ENCODE measurements around the gene LRCH1. TPM values are rescaled to one million over a fixed set of nuclear protein-coding genes. Genes with fewer than 3 reads are reported as not detected.

Gene LRCH1
- total and polyA plus RNA-seq, 2 donors (not counting 1 experiment from before 2014, with no cell fraction given) = 12.0 to 12.4 TPM

- TF ChIP-seq CTCF (conservative IDR thresholded peaks at IDR 0.05 in 1 of 2, IDR thresholded peaks at IDR 0.05 in 1 of 2; ENCODE audit: low read depth in 1 of 2, low read length in 2 of 2) (peak in 1 of 2 donors; percentile 51), EZH2 (IDR thresholded peaks at IDR 0.05; ENCODE audit: low read length, missing control alignments) (no peak)
- Histone ChIP-seq H2AFZ (ENCODE audit: low read length) (no peak overlapping the region), H3K9ac (ENCODE audit: insufficient read depth, low read length) (no peak overlapping the region), H3K4me1 (ENCODE audit: control insufficient read depth, extremely low read depth, insufficient read depth, low read length) (peaks cover 8% of the 10 kb centered on the region), H3K79me2 (ENCODE audit: control insufficient read depth, insufficient read depth, low read length) (peaks cover 24% of the 10 kb centered on the region), H3K4me2 (ENCODE audit: extremely low read depth, insufficient read depth, low read length) (no peak overlapping the region), H3K4me3 (replicated peaks in 1 of 4; ENCODE audit: control extremely low read depth in 1 of 4, insufficient read depth in 1 of 4, low read depth in 3 of 4, low read length in 4 of 4) (no peak overlapping the region), H3K36me3 (ENCODE audit: control insufficient read depth, insufficient read depth, low read length) (no peaks in the 10 kb centered on the region), H3K27ac (ENCODE audit: insufficient read depth, low read length) (no peak overlapping the region), H3K9me3 (ENCODE audit: control insufficient read depth, insufficient read depth, low read depth, low read length) (no peaks in the 10 kb centered on the region), H3K27me3 (ENCODE audit: control insufficient read depth, insufficient read depth, low read length) (no peaks in the 10 kb centered on the region), H4K20me1 (ENCODE audit: control insufficient read depth, extremely low read depth, insufficient read depth, low read length) (no peaks in the 10 kb centered on the region)
- DNase-seq (ENCODE audit: low read depth in 2 of 2) = peak; percentile 62 to 96
Observed at GRCh38 chr13:46614582-46614981, 61.6 kb downstream of the LRCH1 start.

DNA sequence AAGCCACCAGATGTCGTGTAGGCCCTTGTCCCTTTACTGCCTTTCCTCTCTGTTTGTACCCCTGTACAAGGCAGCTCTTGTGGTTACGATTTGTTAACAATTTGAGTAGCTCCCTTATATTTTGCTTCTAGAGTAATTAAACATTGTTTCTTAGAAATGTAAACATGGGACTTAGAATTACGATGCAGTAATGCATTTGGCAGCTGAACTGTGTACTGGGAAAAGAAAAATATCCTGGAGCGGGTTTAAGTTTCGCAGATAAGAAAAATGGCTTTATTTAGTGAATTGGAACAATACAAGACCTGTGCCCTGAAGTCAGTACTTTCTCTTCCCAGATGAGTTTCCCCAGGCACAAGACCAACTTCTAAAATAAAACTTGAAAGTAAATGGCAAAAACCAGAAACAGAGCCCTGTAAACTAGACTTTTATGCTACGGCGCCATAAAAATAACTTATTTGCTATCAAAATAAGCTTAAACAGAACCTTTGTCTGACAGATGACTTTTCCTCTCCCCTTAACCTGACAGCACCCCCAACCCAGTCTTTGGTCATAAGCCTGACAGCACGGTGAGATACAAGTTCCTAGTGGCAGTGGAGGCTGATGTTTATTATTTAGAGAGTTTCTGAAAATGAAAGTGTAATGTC, 63.0 kb downstream of the LRCH1 start:
- H3K36me3 ChIP-seq (ENCODE audit: control insufficient read depth, insufficient read depth, low read length) = no peaks in the 10 kb centered on the region
- peak overlapping the region; percentile 89 for H3K27ac ChIP-seq (ENCODE audit: insufficient read depth, low read length)
- peak overlapping the region; percentile 100 for H3K4me2 ChIP-seq (ENCODE audit: extremely low read depth, insufficient read depth, low read length)
- H3K27me3 ChIP-seq (ENCODE audit: control insufficient read depth, insufficient read depth, low read length) = no peaks in the 10 kb centered on the region
- H3K9me3 ChIP-seq (ENCODE audit: control insufficient read depth, insufficient read depth, low read depth, low read length) = no peaks in the 10 kb centered on the region
- peak; percentile 20 to 81 for DNase-seq (ENCODE audit: low read depth in 2 of 2)
- TF ChIP-seq CTCF (conservative IDR thresholded peaks at IDR 0.05 in 1 of 2, IDR thresholded peaks at IDR 0.05 in 1 of 2; ENCODE audit: low read depth in 1 of 2, low read length in 2 of 2) (no peak), EZH2 (IDR thresholded peaks at IDR 0.05; ENCODE audit: low read length, missing control alignments) (no peak)
- H4K20me1 ChIP-seq (ENCODE audit: control insufficient read depth, extremely low read depth, insufficient read depth, low read length) = no peaks in the 10 kb centered on the region
- peak overlapping the region; percentile 49 to 55 (median 53) for H3K4me3 ChIP-seq (replicated peaks in 1 of 4; ENCODE audit: control extremely low read depth in 1 of 4, insufficient read depth in 1 of 4, low read depth in 3 of 4, low read length in 4 of 4)
- peaks cover 8% of the 10 kb centered on the region for H3K4me1 ChIP-seq (ENCODE audit: control insufficient read depth, extremely low read depth, insufficient read depth, low read length)
- no peak overlapping the region for H3K9ac ChIP-seq (ENCODE audit: insufficient read depth, low read length)
- peak overlapping the region; percentile 57 for H2AFZ ChIP-seq (ENCODE audit: low read length)
- H3K79me2 ChIP-seq (ENCODE audit: control insufficient read depth, insufficient read depth, low read length) = peaks cover 28% of the 10 kb centered on the region

DNA sequence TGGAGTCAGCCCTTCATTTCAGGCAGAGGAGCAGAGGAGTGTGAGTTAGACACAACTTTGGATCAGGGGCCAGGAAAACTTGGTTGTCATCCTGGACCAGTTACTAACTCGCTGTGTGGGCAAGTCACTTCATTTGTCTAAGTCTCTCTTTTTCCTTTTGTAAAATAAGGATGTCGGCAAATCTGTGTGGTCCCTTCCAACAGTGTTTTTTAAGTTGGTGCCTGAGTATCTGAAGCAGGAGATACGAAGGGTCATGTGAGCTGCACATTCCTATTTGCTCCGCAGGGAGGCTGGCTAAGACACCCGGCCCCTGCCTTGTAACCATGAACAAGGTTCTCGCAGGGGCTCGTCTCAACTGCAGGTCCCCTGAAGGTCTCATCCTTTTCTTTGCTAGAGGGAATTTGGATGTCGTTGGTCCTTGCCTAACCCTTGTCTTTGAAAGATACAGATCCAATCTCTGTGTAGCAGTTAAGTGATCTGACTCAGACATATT, 64.3 kb downstream of the LRCH1 start:
- Histone ChIP-seq H3K36me3 (ENCODE audit: control insufficient read depth, insufficient read depth, low read length) (no peaks in the 10 kb centered on the region), H3K4me2 (ENCODE audit: extremely low read depth, insufficient read depth, low read length) (peak overlapping the region; percentile 67), H2AFZ (ENCODE audit: low read length) (peak overlapping the region; percentile 52), H3K4me1 (ENCODE audit: control insufficient read depth, extremely low read depth, insufficient read depth, low read length) (peaks cover 8% of the 10 kb centered on the region), H3K4me3 (replicated peaks in 1 of 4; ENCODE audit: control extremely low read depth in 1 of 4, insufficient read depth in 1 of 4, low read depth in 3 of 4, low read length in 4 of 4) (peak overlapping the region in 1 of 4 experiments; percentile 19), H3K27ac (ENCODE audit: insufficient read depth, low read length) (peak overlapping the region; percentile 66), H4K20me1 (ENCODE audit: control insufficient read depth, extremely low read depth, insufficient read depth, low read length) (no peaks in the 10 kb centered on the region), H3K27me3 (ENCODE audit: control insufficient read depth, insufficient read depth, low read length) (no peaks in the 10 kb centered on the region), H3K9ac (ENCODE audit: insufficient read depth, low read length) (no peak overlapping the region), H3K9me3 (ENCODE audit: control insufficient read depth, insufficient read depth, low read depth, low read length) (no peaks in the 10 kb centered on the region), H3K79me2 (ENCODE audit: control insufficient read depth, insufficient read depth, low read length) (peaks cover 30% of the 10 kb centered on the region)
- peak in 1 of 2 donors; percentile 37 for DNase-seq (ENCODE audit: low read depth in 2 of 2)
- TF ChIP-seq CTCF (conservative IDR thresholded peaks at IDR 0.05 in 1 of 2, IDR thresholded peaks at IDR 0.05 in 1 of 2; ENCODE audit: low read depth in 1 of 2, low read length in 2 of 2) = no peak
- no peak for TF ChIP-seq EZH2 (IDR thresholded peaks at IDR 0.05; ENCODE audit: low read length, missing control alignments)

Data from fibroblast of lung (primary cell).